Liver (tissue), 9 donors: Measurements from ENCODE around the gene ITLN2. TPM values are rescaled to one million over a fixed set of nuclear protein-coding genes. Genes with fewer than 3 reads are reported as not detected.
A peak's percentile ranks its signal among the peaks of the same experiment; 100 is the strongest.

Experiments used
- DNase-seq: peaks from one replicate; pipeline ENCODE4 v3.0.0-alpha.2; 2017; ENCODE audit warnings: low spot score
- H3K27ac ChIP-seq, 2 donors: one replicate each; pipeline ENCODE4 v1.7.0; 2013; ENCODE audit warnings: inconsistent platforms in 2 of 2, low read length in 2 of 2, control low read depth in 1 of 2, low read depth in 1 of 2, mild to moderate bottlenecking in 1 of 2
- H3K27me3 ChIP-seq, 4 donors: one replicate each; pipeline versions ENCODE4 v1.6.1 to v1.7.0; 2013; ENCODE audit warnings: low read length in 3 of 4, inconsistent platforms in 1 of 4, mild to moderate bottlenecking in 1 of 4, moderate library complexity in 1 of 4; ENCODE audit not compliant: control insufficient read depth in 4 of 4, insufficient read depth in 4 of 4
- H3K36me3 ChIP-seq, 4 donors: one replicate each; pipeline versions ENCODE4 v1.6.1 to v1.7.0; 2013; ENCODE audit warnings: low read length in 3 of 4, mild to moderate bottlenecking in 3 of 4, low read depth in 1 of 4, moderate library complexity in 1 of 4; ENCODE audit not compliant: control insufficient read depth in 4 of 4, insufficient read depth in 3 of 4
- H3K4me1 ChIP-seq, 4 donors: one replicate each; pipeline versions ENCODE4 v1.6.1 to v1.7.0; 2013; ENCODE audit warnings: low read length in 3 of 4, mild to moderate bottlenecking in 3 of 4, moderate library complexity in 1 of 4; ENCODE audit not compliant: control insufficient read depth in 4 of 4, insufficient read depth in 4 of 4
- H3K4me3 ChIP-seq, 3 donors: one replicate each; pipeline versions ENCODE4 v1.6.1 to v1.7.0; 2013; ENCODE audit warnings: low read length in 3 of 3, control low read depth in 1 of 3, low read depth in 1 of 3, mild to moderate bottlenecking in 1 of 3
- H3K9ac ChIP-seq, 2 donors: one replicate each; pipeline ENCODE4 v1.7.0; 2013; ENCODE audit warnings: low read length in 2 of 2, mild to moderate bottlenecking in 2 of 2, moderate library complexity in 2 of 2, control low read depth in 1 of 2, low read depth in 1 of 2
- H3K9me3 ChIP-seq, 4 donors: one replicate each; pipeline versions ENCODE4 v1.6.1 to v1.7.0; 2013; ENCODE audit warnings: low read length in 3 of 4; ENCODE audit not compliant: control insufficient read depth in 4 of 4
- FOXA1 ChIP-seq: IDR thresholded peaks from 2 replicates; pipeline ENCODE4 v1.6.1; 2016; ENCODE audit warnings: antibody characterized with exemption
- FOXA2 ChIP-seq: IDR thresholded peaks from 2 replicates; pipeline ENCODE4 v1.6.1; 2016; ENCODE audit warnings: antibody characterized with exemption
- GABPA ChIP-seq, 2 donors: IDR thresholded peaks in 1 of 2; conservative IDR thresholded peaks in 1 of 2; 2 replicates each; pipeline ENCODE4 v1.6.1; 2016; ENCODE audit warnings: antibody characterized with exemption in 2 of 2, mild to moderate bottlenecking in 1 of 2, moderate library complexity in 1 of 2
- HNF4A ChIP-seq, 2 donors: conservative IDR thresholded peaks; 2 replicates each; pipeline ENCODE4 v1.6.1; 2016; ENCODE audit warnings: antibody characterized with exemption in 2 of 2, mild to moderate bottlenecking in 2 of 2
- HNF4G ChIP-seq: IDR thresholded peaks from 2 replicates; pipeline ENCODE4 v1.6.1; 2016; ENCODE audit warnings: antibody characterized with exemption
- JUND ChIP-seq, 2 donors: IDR thresholded peaks; 2 replicates each; pipeline ENCODE4 v1.6.1; 2016; ENCODE audit warnings: antibody characterized with exemption in 2 of 2
- NR2F2 ChIP-seq: IDR thresholded peaks from 2 replicates; pipeline ENCODE4 v1.6.1; 2016; ENCODE audit warnings: antibody characterized with exemption
- RAD21 ChIP-seq, 2 donors: IDR thresholded peaks; 2 replicates each; pipeline ENCODE4 v1.6.1; 2016; ENCODE audit warnings: antibody characterized with exemption in 2 of 2, mild to moderate bottlenecking in 2 of 2
- RXRA ChIP-seq, 2 donors: IDR thresholded peaks; 2 replicates each; pipeline ENCODE4 v1.6.1; 2017 to 2018; ENCODE audit warnings: antibody characterized with exemption in 2 of 2, mild to moderate bottlenecking in 1 of 2
- SP1 ChIP-seq: IDR thresholded peaks from 2 replicates; pipeline ENCODE4 v1.6.1; 2018; ENCODE audit warnings: antibody characterized with exemption, mild to moderate bottlenecking
- TAF1 ChIP-seq: conservative IDR thresholded peaks from 2 replicates; pipeline ENCODE4 v1.6.1; 2016; ENCODE audit warnings: antibody characterized with exemption, mild to moderate bottlenecking
- YY1 ChIP-seq: IDR thresholded peaks from 2 replicates; pipeline ENCODE4 v1.6.1; 2016; ENCODE audit warnings: antibody characterized with exemption, mild to moderate bottlenecking
- WGBS: extraction: QIAGEN DNeasy Blood & Tissue Kit; methylation state at CpG from one replicate; pipeline ENCODE4 v1.1.7; 2013; 5-methylcytosine and 5-hydroxymethylcytosine counted together
- polyA plus RNA-seq, 2 donors: library from polyadenylated mRNA; stranded (reverse) in 1 of 2; unstranded in 1 of 2; fragments of 200-250 nt in 1 of 2; fragments of >200 nt in 1 of 2; fragmentation: Nextera tagmentation in 1 of 2; extraction: Ambion mirVana in 1 of 2; gene quantifications; one replicate each; pipeline versions ENCODE4 v1.2.1 to v1.2.3, GENCODE V29; 2013 to 2015
- total RNA-seq, 2 donors: library from RNA; depleted of rRNA; stranded (reverse); fragments of >200 nt; gene quantifications; one replicate each; pipeline ENCODE4 v1.2.3, GENCODE V29; 2014
- TF ChIP-seq, protein P1 (sequence below): IDR thresholded peaks from 2 replicates; pipeline ENCODE4 v1.6.1; 2016; ENCODE audit warnings: antibody characterized with exemption
- TF ChIP-seq, protein P2 (sequence below): fragments of 150-350 bp; IDR thresholded peaks from 2 replicates; pipeline ENCODE4 v1.5.1; 2017; ENCODE audit warnings: improper control_type of control experiment, low read depth, low read length; ENCODE audit not compliant: missing input control
- TF ChIP-seq, protein P3 (sequence below): IDR thresholded peaks from 2 replicates; pipeline ENCODE4 v1.6.1; 2016; ENCODE audit warnings: antibody characterized with exemption
- TF ChIP-seq, protein P4 (sequence below): IDR thresholded peaks from 2 replicates; pipeline ENCODE4 v1.6.1; 2016; ENCODE audit warnings: antibody characterized with exemption
- TF ChIP-seq, protein P5 (sequence below): IDR thresholded peaks from 2 replicates; pipeline ENCODE4 v1.6.1; 2016; ENCODE audit warnings: antibody characterized with exemption, mild to moderate bottlenecking
- donor health status: healthy.
- donor health status: healthy.
- donor health status: healthy.
- donor health status: healthy.
- donor health status: healthy.

The ITLN2 gene
- total and polyA plus RNA-seq, 4 donors = 0.12 to 0.50 TPM; not detected in 2

DNA sequence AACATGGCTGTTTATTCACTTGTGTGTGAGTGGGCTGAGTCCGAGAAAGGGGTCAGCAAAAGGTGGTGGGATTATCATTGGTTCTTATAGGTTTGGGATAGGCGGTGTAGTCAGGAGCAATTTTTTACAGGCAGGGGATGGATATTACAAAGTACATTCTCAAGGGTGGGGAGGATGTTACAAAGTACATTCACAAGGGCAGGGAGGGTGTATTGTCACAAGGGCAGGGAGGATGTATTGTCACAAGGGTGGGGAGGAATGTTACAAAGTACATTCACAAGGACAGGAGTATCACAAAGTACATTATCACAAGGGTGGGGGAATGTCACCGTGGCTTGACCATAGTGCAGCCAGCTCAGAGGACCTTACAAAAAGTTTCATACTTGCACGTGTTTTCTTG is 31.1 kb upstream of the ITLN2 start:
- 82% methylated on average over 4 of the region's 4 CpGs for WGBS
- Histone ChIP-seq H3K36me3 (no peaks in the 10 kb centered on the region), H3K27me3 (no peaks in the 10 kb centered on the region), H3K27ac (no peak overlapping the region), H3K9me3 (no peaks in the 10 kb centered on the region), H3K9ac (no peak overlapping the region), H3K4me1 (peaks cover 0 to 3% (median 1%) of the 10 kb centered on the region in 4 donors), H3K4me3 (no peak overlapping the region)
- TF ChIP-seq GABPA (IDR thresholded peaks at IDR 0.05 in 1 of 2, conservative IDR thresholded peaks at IDR 0.05 in 1 of 2) = no peak
- no peak for TF ChIP-seq FOXA2
- TF ChIP-seq SP1 = no peak
- TF ChIP-seq, protein P1, sequence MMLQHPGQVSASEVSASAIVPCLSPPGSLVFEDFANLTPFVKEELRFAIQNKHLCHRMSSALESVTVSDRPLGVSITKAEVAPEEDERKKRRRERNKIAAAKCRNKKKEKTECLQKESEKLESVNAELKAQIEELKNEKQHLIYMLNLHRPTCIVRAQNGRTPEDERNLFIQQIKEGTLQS = no peak
- TF ChIP-seq, protein P2, sequence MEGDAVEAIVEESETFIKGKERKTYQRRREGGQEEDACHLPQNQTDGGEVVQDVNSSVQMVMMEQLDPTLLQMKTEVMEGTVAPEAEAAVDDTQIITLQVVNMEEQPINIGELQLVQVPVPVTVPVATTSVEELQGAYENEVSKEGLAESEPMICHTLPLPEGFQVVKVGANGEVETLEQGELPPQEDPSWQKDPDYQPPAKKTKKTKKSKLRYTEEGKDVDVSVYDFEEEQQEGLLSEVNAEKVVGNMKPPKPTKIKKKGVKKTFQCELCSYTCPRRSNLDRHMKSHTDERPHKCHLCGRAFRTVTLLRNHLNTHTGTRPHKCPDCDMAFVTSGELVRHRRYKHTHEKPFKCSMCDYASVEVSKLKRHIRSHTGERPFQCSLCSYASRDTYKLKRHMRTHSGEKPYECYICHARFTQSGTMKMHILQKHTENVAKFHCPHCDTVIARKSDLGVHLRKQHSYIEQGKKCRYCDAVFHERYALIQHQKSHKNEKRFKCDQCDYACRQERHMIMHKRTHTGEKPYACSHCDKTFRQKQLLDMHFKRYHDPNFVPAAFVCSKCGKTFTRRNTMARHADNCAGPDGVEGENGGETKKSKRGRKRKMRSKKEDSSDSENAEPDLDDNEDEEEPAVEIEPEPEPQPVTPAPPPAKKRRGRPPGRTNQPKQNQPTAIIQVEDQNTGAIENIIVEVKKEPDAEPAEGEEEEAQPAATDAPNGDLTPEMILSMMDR = no peak
- no peak for TF ChIP-seq RXRA (IDR thresholded peaks at IDR 0.05)
- TF ChIP-seq NR2F2 = no peak
- TF ChIP-seq TAF1 = no peak
- TF ChIP-seq, protein P3, sequence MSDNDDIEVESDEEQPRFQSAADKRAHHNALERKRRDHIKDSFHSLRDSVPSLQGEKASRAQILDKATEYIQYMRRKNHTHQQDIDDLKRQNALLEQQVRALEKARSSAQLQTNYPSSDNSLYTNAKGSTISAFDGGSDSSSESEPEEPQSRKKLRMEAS = no peak
- no peak for TF ChIP-seq HNF4G
- no peak for TF ChIP-seq RAD21 (IDR thresholded peaks at IDR 0.05)
- no peak for TF ChIP-seq FOXA1
- DNase-seq = no peak

DNA sequence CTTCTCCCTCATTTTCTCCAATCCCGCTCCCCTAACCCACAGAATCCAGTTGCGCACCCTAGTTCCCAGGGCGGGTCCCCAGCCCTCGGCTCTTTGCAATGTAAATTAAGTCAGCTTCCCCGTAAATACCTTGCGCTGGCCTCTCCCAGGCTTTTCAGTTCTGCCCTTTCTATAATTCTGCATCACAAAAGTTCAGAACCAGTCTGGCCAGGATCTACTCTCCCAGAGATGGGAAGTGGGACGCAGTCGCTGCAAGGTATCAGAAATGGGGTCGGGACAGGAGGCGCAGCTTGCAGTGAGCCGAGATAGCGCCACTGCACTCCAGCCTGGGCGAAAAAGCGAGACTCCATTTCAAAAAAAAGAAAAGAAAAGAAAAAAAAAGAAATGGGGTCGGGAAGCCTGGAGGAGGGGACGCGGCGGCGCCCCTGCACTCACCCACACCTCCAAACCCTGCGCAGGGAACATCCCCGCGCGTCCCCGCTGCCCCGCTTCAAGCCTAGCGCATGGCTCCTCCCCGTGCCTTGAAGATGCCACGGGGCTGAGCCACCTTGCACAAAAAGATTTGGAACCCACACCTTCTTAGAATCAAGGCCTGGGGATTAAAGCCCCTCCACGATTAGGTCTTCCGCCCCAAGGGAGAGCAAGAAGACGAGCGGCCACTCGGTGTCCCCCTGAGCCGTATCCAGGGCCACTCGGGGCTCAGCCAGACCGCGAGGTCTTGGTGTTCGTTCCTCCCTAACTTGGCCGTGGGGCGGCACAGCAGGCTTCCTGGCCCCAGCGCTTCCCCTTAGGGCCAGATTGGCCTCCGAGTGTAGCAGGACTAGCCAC is 27.2 kb upstream of the ITLN2 start:
- 9% methylated on average over 42 of the region's 42 CpGs for WGBS
- Histone ChIP-seq H3K4me1 (peaks cover 0 to 2% (median 0%) of the 10 kb centered on the region in 4 donors), H3K36me3 (no peaks in the 10 kb centered on the region), H3K9me3 (no peaks in the 10 kb centered on the region), H3K9ac (no peak overlapping the region), H3K27me3 (no peaks in the 10 kb centered on the region), H3K27ac (no peak overlapping the region), H3K4me3 (peak overlapping the region in 1 of 3 donors; percentile 0)
- TF ChIP-seq NR2F2 (no peak), JUND (IDR thresholded peaks at IDR 0.05) (no peak), SP1 (no peak), GABPA (IDR thresholded peaks at IDR 0.05 in 1 of 2, conservative IDR thresholded peaks at IDR 0.05 in 1 of 2) (no peak), FOXA1 (no peak), FOXA2 (no peak), RAD21 (IDR thresholded peaks at IDR 0.05) (no peak)
- TF ChIP-seq, protein P1 = no peak
- DNase-seq = no peak

DNA sequence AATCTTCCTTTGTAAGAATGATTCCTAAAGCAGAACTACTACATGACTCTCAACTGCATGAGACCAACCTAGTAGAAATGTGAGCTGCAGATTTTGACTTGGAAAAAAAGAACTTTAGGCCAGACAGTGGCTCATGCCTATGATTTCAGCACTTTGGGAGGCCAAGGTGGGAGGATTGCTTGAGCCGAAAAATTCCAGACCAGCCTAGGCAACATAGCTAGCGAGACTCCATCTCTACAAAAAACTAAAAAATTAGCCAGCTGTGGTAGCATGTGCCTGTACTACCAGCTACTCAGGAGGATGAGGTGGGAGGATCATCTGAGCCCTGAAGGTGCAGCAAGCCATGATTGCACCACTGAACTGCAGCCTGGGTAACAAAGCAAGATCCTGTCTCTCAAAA is 24.7 kb upstream of the ITLN2 start:
- 96% methylated on average over 2 of the region's 2 CpGs for WGBS
- H3K9ac ChIP-seq = no peak overlapping the region
- no peaks in the 10 kb centered on the region for H3K9me3 ChIP-seq
- H3K4me1 ChIP-seq = peaks cover 0 to 2% (median 0%) of the 10 kb centered on the region in 4 donors
- H3K36me3 ChIP-seq = no peaks in the 10 kb centered on the region
- H3K27ac ChIP-seq = no peak overlapping the region
- H3K4me3 ChIP-seq = no peak overlapping the region
- no peak for DNase-seq
- H3K27me3 ChIP-seq = no peaks in the 10 kb centered on the region
- TF ChIP-seq GABPA (IDR thresholded peaks at IDR 0.05 in 1 of 2, conservative IDR thresholded peaks at IDR 0.05 in 1 of 2) = no peak
- TF ChIP-seq, protein P1 = no peak
- no peak for TF ChIP-seq TAF1
- no peak for TF ChIP-seq HNF4G
- no peak for TF ChIP-seq SP1
- TF ChIP-seq JUND (IDR thresholded peaks at IDR 0.05) = no peak
- TF ChIP-seq HNF4A (conservative IDR thresholded peaks at IDR 0.05) = no peak
- TF ChIP-seq, protein P3 = no peak
- no peak for TF ChIP-seq NR2F2
- no peak for TF ChIP-seq YY1
- TF ChIP-seq, protein P4, sequence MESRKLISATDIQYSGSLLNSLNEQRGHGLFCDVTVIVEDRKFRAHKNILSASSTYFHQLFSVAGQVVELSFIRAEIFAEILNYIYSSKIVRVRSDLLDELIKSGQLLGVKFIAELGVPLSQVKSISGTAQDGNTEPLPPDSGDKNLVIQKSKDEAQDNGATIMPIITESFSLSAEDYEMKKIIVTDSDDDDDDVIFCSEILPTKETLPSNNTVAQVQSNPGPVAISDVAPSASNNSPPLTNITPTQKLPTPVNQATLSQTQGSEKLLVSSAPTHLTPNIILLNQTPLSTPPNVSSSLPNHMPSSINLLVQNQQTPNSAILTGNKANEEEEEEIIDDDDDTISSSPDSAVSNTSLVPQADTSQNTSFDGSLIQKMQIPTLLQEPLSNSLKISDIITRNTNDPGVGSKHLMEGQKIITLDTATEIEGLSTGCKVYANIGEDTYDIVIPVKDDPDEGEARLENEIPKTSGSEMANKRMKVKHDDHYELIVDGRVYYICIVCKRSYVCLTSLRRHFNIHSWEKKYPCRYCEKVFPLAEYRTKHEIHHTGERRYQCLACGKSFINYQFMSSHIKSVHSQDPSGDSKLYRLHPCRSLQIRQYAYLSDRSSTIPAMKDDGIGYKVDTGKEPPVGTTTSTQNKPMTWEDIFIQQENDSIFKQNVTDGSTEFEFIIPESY = no peak
- TF ChIP-seq, protein P5, sequence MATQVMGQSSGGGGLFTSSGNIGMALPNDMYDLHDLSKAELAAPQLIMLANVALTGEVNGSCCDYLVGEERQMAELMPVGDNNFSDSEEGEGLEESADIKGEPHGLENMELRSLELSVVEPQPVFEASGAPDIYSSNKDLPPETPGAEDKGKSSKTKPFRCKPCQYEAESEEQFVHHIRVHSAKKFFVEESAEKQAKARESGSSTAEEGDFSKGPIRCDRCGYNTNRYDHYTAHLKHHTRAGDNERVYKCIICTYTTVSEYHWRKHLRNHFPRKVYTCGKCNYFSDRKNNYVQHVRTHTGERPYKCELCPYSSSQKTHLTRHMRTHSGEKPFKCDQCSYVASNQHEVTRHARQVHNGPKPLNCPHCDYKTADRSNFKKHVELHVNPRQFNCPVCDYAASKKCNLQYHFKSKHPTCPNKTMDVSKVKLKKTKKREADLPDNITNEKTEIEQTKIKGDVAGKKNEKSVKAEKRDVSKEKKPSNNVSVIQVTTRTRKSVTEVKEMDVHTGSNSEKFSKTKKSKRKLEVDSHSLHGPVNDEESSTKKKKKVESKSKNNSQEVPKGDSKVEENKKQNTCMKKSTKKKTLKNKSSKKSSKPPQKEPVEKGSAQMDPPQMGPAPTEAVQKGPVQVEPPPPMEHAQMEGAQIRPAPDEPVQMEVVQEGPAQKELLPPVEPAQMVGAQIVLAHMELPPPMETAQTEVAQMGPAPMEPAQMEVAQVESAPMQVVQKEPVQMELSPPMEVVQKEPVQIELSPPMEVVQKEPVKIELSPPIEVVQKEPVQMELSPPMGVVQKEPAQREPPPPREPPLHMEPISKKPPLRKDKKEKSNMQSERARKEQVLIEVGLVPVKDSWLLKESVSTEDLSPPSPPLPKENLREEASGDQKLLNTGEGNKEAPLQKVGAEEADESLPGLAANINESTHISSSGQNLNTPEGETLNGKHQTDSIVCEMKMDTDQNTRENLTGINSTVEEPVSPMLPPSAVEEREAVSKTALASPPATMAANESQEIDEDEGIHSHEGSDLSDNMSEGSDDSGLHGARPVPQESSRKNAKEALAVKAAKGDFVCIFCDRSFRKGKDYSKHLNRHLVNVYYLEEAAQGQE = no peak
- TF ChIP-seq RXRA (IDR thresholded peaks at IDR 0.05) = no peak
